ENCODE results near the gene PFDN2.

The PFDN2 gene

GRCh38 chr1:161054232-161054631 is 63.6 kb downstream of the PFDN2 start:
- DNase-seq (ENCODE audit: low read depth, low spot score) = no peak

GRCh38 chr1:161052899-161053298 is 64.9 kb downstream of the PFDN2 start:
- no peak for DNase-seq (ENCODE audit: low read depth, low spot score)

DNA sequence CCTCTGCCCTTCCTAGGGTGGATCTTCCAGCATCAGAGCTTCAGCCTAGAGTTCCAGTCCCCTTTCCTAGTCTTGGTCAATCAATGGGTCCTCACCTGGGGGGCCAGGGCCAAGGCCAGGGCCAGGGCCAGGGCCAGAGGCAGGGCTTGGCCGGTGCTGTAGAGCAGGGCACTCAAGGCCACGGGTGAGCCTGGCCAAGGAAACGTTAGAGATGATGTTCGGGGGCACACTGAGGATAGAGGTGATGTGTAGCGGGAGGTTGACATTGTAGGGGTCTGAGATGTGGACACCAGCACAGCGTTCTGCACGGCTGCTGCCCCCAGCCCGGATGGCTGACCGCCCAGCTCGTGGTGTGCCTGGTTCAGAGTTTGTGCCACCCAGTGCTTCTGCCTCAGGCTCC is 66.6 kb downstream of the PFDN2 start:
- no peak for DNase-seq (ENCODE audit: low read depth, low spot score)
